Smooth muscle cell (in vitro differentiated cells): ENCODE data around the gene KCNQ5. TPM values are rescaled to one million over a fixed set of nuclear protein-coding genes. Genes with fewer than 3 reads are reported as not detected.

Experiments used
- DNase-seq: peaks from one replicate; lab custom pipeline; 2025; ENCODE audit not compliant: unreplicated experiment; lab: John Stamatoyannopoulos, UW
- H2AFZ ChIP-seq: fragments of 200-600 bp; sonication (generic); 2 replicates; pipeline ENCODE4 v1.6.0; 2016; ENCODE audit warnings: antibody characterized with exemption, low read depth, mild to moderate bottlenecking
- H3F3A ChIP-seq: fragments of 200-600 bp; sonication (generic); 2 replicates; pipeline ENCODE4 v1.6.0; 2017; ENCODE audit warnings: antibody characterized with exemption, low read depth
- H3K27ac ChIP-seq: fragments of 200-600 bp; sonication (generic); 2 replicates; pipeline ENCODE4 v1.5.1; 2016; ENCODE audit warnings: low read depth, mild to moderate bottlenecking
- H3K27me3 ChIP-seq: fragments of 200-600 bp; sonication (generic); 2 replicates; pipeline ENCODE4 v1.6.1; 2016; ENCODE audit warnings: low read depth, mild to moderate bottlenecking
- H3K36me3 ChIP-seq: fragments of 200-600 bp; sonication (generic); 2 replicates; pipeline ENCODE4 v1.5.1; 2016; ENCODE audit warnings: low read depth
- H3K4me1 ChIP-seq: fragments of 200-600 bp; sonication (generic); 2 replicates; pipeline ENCODE4 v1.5.1; 2016; ENCODE audit warnings: low read depth
- H3K4me2 ChIP-seq: fragments of 200-600 bp; sonication (generic); 2 replicates; pipeline ENCODE4 v1.6.0; 2016; ENCODE audit warnings: mild to moderate bottlenecking
- H3K4me3 ChIP-seq: fragments of 200-600 bp; sonication (generic); 2 replicates; pipeline ENCODE4 v1.5.1; 2016; ENCODE audit warnings: mild to moderate bottlenecking
- H3K79me2 ChIP-seq: fragments of 200-600 bp; sonication (generic); 2 replicates; pipeline ENCODE4 v1.6.0; 2016; ENCODE audit warnings: low read depth, mild to moderate bottlenecking
- H3K9ac ChIP-seq: fragments of 200-600 bp; sonication (generic); 2 replicates; pipeline ENCODE4 v1.6.0; 2016; ENCODE audit warnings: low read depth
- H3K9me3 ChIP-seq: fragments of 200-600 bp; sonication (generic); replicated peaks from 2 replicates; pipeline ENCODE4 v1.5.1; 2016; ENCODE audit warnings: low read depth
- H4K20me1 ChIP-seq: fragments of 200-600 bp; sonication (generic); 2 replicates; pipeline ENCODE4 v1.6.0; 2016; ENCODE audit warnings: low read depth
- WGBS: methylation state at CpG from one replicate; pipeline ENCODE4 v1.1.7; 2016; ENCODE audit warnings: low lambda C conversion rate; 5-methylcytosine and 5-hydroxymethylcytosine counted together
- polyA plus RNA-seq: library from polyadenylated mRNA; unstranded; fragments of >200 nt; fragmentation: Nextera tagmentation; extraction: Ambion mirVana; gene quantifications from 2 replicates; pipeline ENCODE4 v1.2.1, GENCODE V29; 2016
- total RNA-seq: library from RNA; depleted of rRNA; stranded (reverse); fragments of >200 nt; gene quantifications from 2 replicates; pipeline ENCODE4 v1.2.3, GENCODE V29; 2014
- TF ChIP-seq, protein P1 (sequence below): fragments of 200-600 bp; sonication (generic); IDR thresholded peaks from 2 replicates; pipeline ENCODE4 v1.5.1; 2017; ENCODE audit warnings: borderline replicate concordance, mild to moderate bottlenecking, antibody characterized with exemption; ENCODE audit not compliant: insufficient read depth, poor library complexity, severe bottlenecking

KCNQ5 gene
- total and polyA plus RNA-seq, 2 experiments from 2014 or later: 1.2 to 2.0 TPM

DNA sequence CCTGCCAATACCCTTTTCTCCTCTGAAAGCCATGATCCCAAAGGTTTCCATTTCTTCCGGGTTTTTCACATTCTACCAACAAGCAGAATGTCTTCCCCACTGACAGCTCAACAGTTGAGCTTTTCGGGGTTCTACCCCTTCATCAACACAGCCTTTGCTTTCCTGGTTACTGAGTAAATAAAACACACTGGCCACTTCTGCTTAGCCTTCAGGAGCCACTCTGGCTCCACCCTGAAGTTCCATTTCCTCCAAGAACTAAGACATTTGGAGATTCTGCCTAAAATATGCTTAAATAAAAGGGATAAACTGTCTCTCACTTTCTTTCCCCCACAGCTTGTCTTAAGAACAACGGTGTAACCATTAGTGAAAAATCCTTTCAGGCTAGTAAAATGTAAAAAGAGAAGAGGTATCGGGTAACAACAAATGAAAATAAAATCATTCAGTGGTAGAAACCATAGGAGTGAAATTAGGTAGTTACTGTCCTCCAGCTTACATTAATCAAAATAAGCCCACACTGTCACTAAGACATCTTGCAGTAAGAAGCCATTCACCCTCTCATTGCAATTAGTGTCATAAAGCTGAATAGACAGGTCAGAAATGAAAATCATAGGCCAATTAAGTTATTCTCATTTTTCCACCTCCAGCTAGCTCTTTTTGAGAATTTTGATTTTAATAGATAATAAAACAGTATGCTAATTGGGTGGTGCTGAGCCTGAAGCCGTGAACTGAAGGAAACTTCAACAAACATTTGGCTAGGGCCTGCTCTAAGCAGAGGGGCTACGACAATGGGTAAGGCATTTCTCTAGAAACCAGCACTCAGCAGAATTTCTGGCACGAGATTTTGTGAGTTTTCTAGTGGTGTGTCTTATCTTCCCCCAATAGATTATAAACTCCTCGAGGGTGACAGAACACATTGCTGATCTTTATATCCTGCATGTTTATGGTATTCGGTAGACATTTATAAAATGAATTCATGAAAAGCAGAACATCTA, 409.2 kb downstream of the KCNQ5 start:
- no peaks in the 10 kb centered on the region for H3K4me1 ChIP-seq
- 77% methylated on average over 9 of the region's 9 CpGs for WGBS
- no peaks in the 10 kb centered on the region for H3K36me3 ChIP-seq
- no peak overlapping the region for H3K27ac ChIP-seq
- H3K9me3 ChIP-seq: no peaks in the 10 kb centered on the region
- no peak for DNase-seq
- no peak overlapping the region for H3K4me2 ChIP-seq
- no peaks in the 10 kb centered on the region for H3F3A ChIP-seq
- TF ChIP-seq, protein P1, sequence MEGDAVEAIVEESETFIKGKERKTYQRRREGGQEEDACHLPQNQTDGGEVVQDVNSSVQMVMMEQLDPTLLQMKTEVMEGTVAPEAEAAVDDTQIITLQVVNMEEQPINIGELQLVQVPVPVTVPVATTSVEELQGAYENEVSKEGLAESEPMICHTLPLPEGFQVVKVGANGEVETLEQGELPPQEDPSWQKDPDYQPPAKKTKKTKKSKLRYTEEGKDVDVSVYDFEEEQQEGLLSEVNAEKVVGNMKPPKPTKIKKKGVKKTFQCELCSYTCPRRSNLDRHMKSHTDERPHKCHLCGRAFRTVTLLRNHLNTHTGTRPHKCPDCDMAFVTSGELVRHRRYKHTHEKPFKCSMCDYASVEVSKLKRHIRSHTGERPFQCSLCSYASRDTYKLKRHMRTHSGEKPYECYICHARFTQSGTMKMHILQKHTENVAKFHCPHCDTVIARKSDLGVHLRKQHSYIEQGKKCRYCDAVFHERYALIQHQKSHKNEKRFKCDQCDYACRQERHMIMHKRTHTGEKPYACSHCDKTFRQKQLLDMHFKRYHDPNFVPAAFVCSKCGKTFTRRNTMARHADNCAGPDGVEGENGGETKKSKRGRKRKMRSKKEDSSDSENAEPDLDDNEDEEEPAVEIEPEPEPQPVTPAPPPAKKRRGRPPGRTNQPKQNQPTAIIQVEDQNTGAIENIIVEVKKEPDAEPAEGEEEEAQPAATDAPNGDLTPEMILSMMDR: no peak
- H4K20me1 ChIP-seq: no peaks in the 10 kb centered on the region
- no peak overlapping the region for H2AFZ ChIP-seq
- H3K27me3 ChIP-seq: no peaks in the 10 kb centered on the region
- H3K4me3 ChIP-seq: no peak overlapping the region
- no peaks in the 10 kb centered on the region for H3K79me2 ChIP-seq
- H3K9ac ChIP-seq: no peak overlapping the region

DNA sequence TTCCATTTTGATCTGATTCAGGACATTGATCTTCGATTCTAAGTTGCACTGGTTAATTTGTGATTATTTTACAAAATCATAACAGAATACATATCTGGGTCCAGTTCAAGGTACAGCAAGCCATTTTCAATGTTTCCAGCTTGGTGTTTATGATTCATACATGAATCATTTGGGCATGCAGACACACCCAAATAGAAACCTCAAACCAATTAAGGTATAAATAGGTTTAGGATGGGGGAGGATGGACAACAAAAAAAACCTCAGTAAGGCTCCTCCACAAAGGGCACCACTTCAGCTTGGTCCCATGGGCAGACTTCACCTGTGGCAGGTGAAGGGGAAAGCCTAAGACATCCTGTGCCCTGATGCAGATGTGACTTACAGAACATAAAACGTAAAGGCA, 410.7 kb downstream of the KCNQ5 start:
- TF ChIP-seq, protein P1: no peak
- H4K20me1 ChIP-seq: no peaks in the 10 kb centered on the region
- no peaks in the 10 kb centered on the region for H3F3A ChIP-seq
- no peak overlapping the region for H3K4me3 ChIP-seq
- no peak for DNase-seq
- H2AFZ ChIP-seq: no peak overlapping the region
- no peaks in the 10 kb centered on the region for H3K36me3 ChIP-seq
- H3K27ac ChIP-seq: no peak overlapping the region
- H3K79me2 ChIP-seq: no peaks in the 10 kb centered on the region
- H3K9me3 ChIP-seq: no peaks in the 10 kb centered on the region
- H3K27me3 ChIP-seq: no peaks in the 10 kb centered on the region
- no peak overlapping the region for H3K9ac ChIP-seq
- H3K4me1 ChIP-seq: no peaks in the 10 kb centered on the region
- H3K4me2 ChIP-seq: no peak overlapping the region
- WGBS: 98% methylated on average over 2 of the region's 2 CpGs

DNA sequence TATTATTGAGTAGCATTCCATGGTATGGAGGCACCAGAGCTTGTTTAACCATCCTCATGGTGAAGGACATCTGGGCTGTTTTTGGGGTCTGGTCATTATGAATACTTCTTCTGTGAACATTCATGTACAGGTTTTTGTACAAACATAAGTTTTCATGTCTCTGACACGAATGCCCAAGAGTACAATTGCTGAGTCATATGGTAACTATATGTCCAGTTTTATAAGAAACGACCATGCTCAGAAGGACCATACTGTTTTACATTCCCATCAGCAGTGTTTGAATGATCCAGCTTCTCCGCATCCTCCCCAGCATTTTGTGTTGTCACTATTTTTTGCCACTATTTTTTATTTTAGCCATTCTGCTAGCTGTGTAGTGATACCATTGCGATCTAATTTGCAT, 414.8 kb downstream of the KCNQ5 start:
- Histone ChIP-seq H3K4me2 (no peak overlapping the region), H3K27me3 (no peaks in the 10 kb centered on the region), H3K36me3 (no peaks in the 10 kb centered on the region), H3K9ac (no peak overlapping the region), H3K27ac (no peak overlapping the region), H3K4me1 (no peaks in the 10 kb centered on the region), H2AFZ (no peak overlapping the region), H3F3A (no peaks in the 10 kb centered on the region), H3K79me2 (no peaks in the 10 kb centered on the region), H3K4me3 (no peak overlapping the region), H4K20me1 (no peaks in the 10 kb centered on the region), H3K9me3 (peaks cover 13% of the 10 kb centered on the region)
- WGBS: 94% methylated on average over 4 of the region's 4 CpGs
- TF ChIP-seq, protein P1: no peak
- no peak for DNase-seq
